ENCODE data around the gene PLA2G2F.

Gene PLA2G2F

GRCh38 chr1:20096840-20097447, 42.2 kb upstream of the PLA2G2F start:
- Histone ChIP-seq H3K4me2 (ENCODE audit: low read length) (no peak overlapping the region), H4K20me1 (ENCODE audit: control insufficient read depth, insufficient read depth, low read depth, low read length) (no peaks in the 10 kb centered on the region), H3K79me2 (ENCODE audit: control insufficient read depth, low read length) (no peaks in the 10 kb centered on the region), H3K9me3 (ENCODE audit: control insufficient read depth, insufficient read depth, low read length) (no peaks in the 10 kb centered on the region), H3K4me1 (ENCODE audit: control insufficient read depth, low read length) (no peaks in the 10 kb centered on the region), H3K27me3 (ENCODE audit: control insufficient read depth, low read length) (0 out of 2 replicates have a peak, but pooled peaks cover 9% of the 10 kb centered on the region), H3K36me3 (ENCODE audit: control insufficient read depth, low read length) (no peaks in the 10 kb centered on the region), H3F3A (ENCODE audit: control insufficient read depth, insufficient read depth) (no peaks in the 10 kb centered on the region), H3K27ac (ENCODE audit: low read depth, low read length) (no peak overlapping the region), H3K9me2 (replicated peaks; ENCODE audit: control insufficient read depth, low read length) (no peaks in the 10 kb centered on the region), H3K4me3 (ENCODE audit: low read length) (no peak overlapping the region)
- no peak for TF ChIP-seq CTCF (IDR thresholded peaks at IDR 0.05; ENCODE audit: low read depth, low read length, poor library complexity, severe bottlenecking)
- TF ChIP-seq EZH2phosphoT487 (IDR thresholded peaks at IDR 0.05; ENCODE audit: borderline replicate concordance, low read length) = no peak

- Histone ChIP-seq H3K27me3 (ENCODE audit: control insufficient read depth, low read length) (0 out of 2 replicates have a peak, but pooled peaks cover 3% of the 10 kb centered on the region), H3K79me2 (ENCODE audit: control insufficient read depth, low read length) (no peaks in the 10 kb centered on the region), H3K36me3 (ENCODE audit: control insufficient read depth, low read length) (no peaks in the 10 kb centered on the region), H3K4me2 (ENCODE audit: low read length) (no peak overlapping the region), H4K20me1 (ENCODE audit: control insufficient read depth, insufficient read depth, low read depth, low read length) (no peaks in the 10 kb centered on the region), H3K9me3 (ENCODE audit: control insufficient read depth, insufficient read depth, low read length) (no peaks in the 10 kb centered on the region), H3K27ac (ENCODE audit: low read depth, low read length) (no peak overlapping the region), H3K4me1 (ENCODE audit: control insufficient read depth, low read length) (no peaks in the 10 kb centered on the region), H3F3A (ENCODE audit: control insufficient read depth, insufficient read depth) (no peaks in the 10 kb centered on the region), H3K4me3 (ENCODE audit: low read length) (no peak overlapping the region), H3K9me2 (replicated peaks; ENCODE audit: control insufficient read depth, low read length) (no peaks in the 10 kb centered on the region)
- TF ChIP-seq EZH2phosphoT487 (IDR thresholded peaks at IDR 0.05; ENCODE audit: borderline replicate concordance, low read length) (no peak), CTCF (IDR thresholded peaks at IDR 0.05; ENCODE audit: low read depth, low read length, poor library complexity, severe bottlenecking) (no peak)
Observed at GRCh38 chr1:20099533-20099932, 39.6 kb upstream of the PLA2G2F start.

GRCh38 chr1:20100632-20101355, 38.3 kb upstream of the PLA2G2F start:
- H3K9me3 ChIP-seq (ENCODE audit: control insufficient read depth, insufficient read depth, low read length) = no peaks in the 10 kb centered on the region
- H3K36me3 ChIP-seq (ENCODE audit: control insufficient read depth, low read length) = no peaks in the 10 kb centered on the region
- TF ChIP-seq EZH2phosphoT487 (IDR thresholded peaks at IDR 0.05; ENCODE audit: borderline replicate concordance, low read length) (no peak), CTCF (IDR thresholded peaks at IDR 0.05; ENCODE audit: low read depth, low read length, poor library complexity, severe bottlenecking) (peak; percentile 54)
- H3K4me3 ChIP-seq (ENCODE audit: low read length) = no peak overlapping the region
- H3K4me2 ChIP-seq (ENCODE audit: low read length) = no peak overlapping the region
- H3K27ac ChIP-seq (ENCODE audit: low read depth, low read length) = no peak overlapping the region
- no peaks in the 10 kb centered on the region for H3K79me2 ChIP-seq (ENCODE audit: control insufficient read depth, low read length)
- H3K9me2 ChIP-seq (replicated peaks; ENCODE audit: control insufficient read depth, low read length) = no peaks in the 10 kb centered on the region
- no peaks in the 10 kb centered on the region for H3F3A ChIP-seq (ENCODE audit: control insufficient read depth, insufficient read depth)
- H3K27me3 ChIP-seq (ENCODE audit: control insufficient read depth, low read length) = no peaks in the 10 kb centered on the region
- no peaks in the 10 kb centered on the region for H3K4me1 ChIP-seq (ENCODE audit: control insufficient read depth, low read length)
- no peaks in the 10 kb centered on the region for H4K20me1 ChIP-seq (ENCODE audit: control insufficient read depth, insufficient read depth, low read depth, low read length)
